Measurements from ENCODE around the gene TMEM39B.

GRCh38 chr1:32023351-32023750 is 49.4 kb upstream of the TMEM39B start:
- TF ChIP-seq CTCF (conservative IDR thresholded peaks at IDR 0.05; ENCODE audit: low read depth, low read length) = no peak
- TF ChIP-seq EZH2 (IDR thresholded peaks at IDR 0.05; ENCODE audit: borderline replicate concordance, low read depth, low read length, poor library complexity, severe bottlenecking) = no peak
